ENCODE measurements around the gene DIP2A.
A peak's percentile ranks its signal among the peaks of the same experiment; 100 is the strongest.
"Not testable (repeated sequence)": the region's sequence is repeated elsewhere in the genome, so short reads cannot be mapped to it uniquely, and the experiment has no call there.

DIP2A gene

GRCh38 chr21:46423546-46424038, 35.1 kb upstream of the DIP2A start:
- DNase-seq: no peak
- intact Hi-C loops (cut with DNase I): no loop called here

GRCh38 chr21:46424039-46424591, 34.6 kb upstream of the DIP2A start:
- peak in 1 of 42 donors; percentile 28 for DNase-seq
- intact Hi-C loops (cut with DNase I): no loop called here

GRCh38 chr21:46424621-46425020, 34.1 kb upstream of the DIP2A start:
- no peak for DNase-seq
- intact Hi-C loops (cut with DNase I): no loop called here

- intact Hi-C loops (cut with DNase I): no loop called here
- DNase-seq: no peak
Observed at GRCh38 chr21:46425041-46425440, 33.6 kb upstream of the DIP2A start.

- intact Hi-C loops (cut with DNase I): no loop called here
- peak in 1 of 42 donors; percentile 28 for DNase-seq
Observed at GRCh38 chr21:46425571-46425970, 33.1 kb upstream of the DIP2A start.

- DNase-seq: no peak
- intact Hi-C loops (cut with DNase I): no loop called here
Observed at GRCh38 chr21:46426313-46427046, 32.2 kb upstream of the DIP2A start.

- intact Hi-C loops (cut with DNase I): no loop called here
- DNase-seq: no peak
Observed at GRCh38 chr21:46427516-46427915, 31.2 kb upstream of the DIP2A start.

GRCh38 chr21:46428286-46428685, 30.4 kb upstream of the DIP2A start:
- DNase-seq: peak in 9 of 42 donors; percentile 22 to 68 (median 41)
- intact Hi-C loops (cut with DNase I): no loop called here

- intact Hi-C loops (cut with DNase I): no loop called here
- DNase-seq: no peak
Observed at GRCh38 chr21:46428987-46429710, 29.5 kb upstream of the DIP2A start.

GRCh38 chr21:46429754-46430681, 28.7 kb upstream of the DIP2A start:
- DNase-seq: peak in 41 of 42 donors; percentile 36 to 93 (median 70)
- intact Hi-C loops (cut with DNase I): no loop called here

GRCh38 chr21:46431448-46431847, 27.2 kb upstream of the DIP2A start:
- DNase-seq: peak in 1 of 42 donors; percentile 17
- intact Hi-C loops (cut with DNase I): no loop called here

GRCh38 chr21:46431884-46432488, 26.7 kb upstream of the DIP2A start:
- intact Hi-C loops (cut with DNase I): no loop called here
- DNase-seq: peak in 41 of 42 donors; percentile 37 to 85 (median 62)

GRCh38 chr21:46433116-46433515, 25.6 kb upstream of the DIP2A start:
- DNase-seq; intact Hi-C loops (cut with DNase I): not testable (repeated sequence)

- intact Hi-C loops (cut with DNase I): no loop called here
- DNase-seq: peak in 12 of 42 donors; percentile 29 to 68 (median 52)
Observed at GRCh38 chr21:46434322-46434958, 24.3 kb upstream of the DIP2A start.

- intact Hi-C loops (cut with DNase I): no loop called here
- DNase-seq: peak in 12 of 42 donors; percentile 28 to 64 (median 46)
Observed at GRCh38 chr21:46435786-46436227, 22.9 kb upstream of the DIP2A start.

GRCh38 chr21:46436621-46437020, 22.1 kb upstream of the DIP2A start:
- no peak for DNase-seq
- intact Hi-C loops (cut with DNase I): no loop called here

- intact Hi-C loops (cut with DNase I): no loop called here
- no peak for DNase-seq
Observed at GRCh38 chr21:46437096-46437498, 21.6 kb upstream of the DIP2A start.

- peak in 6 of 42 donors; percentile 19 to 70 (median 46) for DNase-seq
- intact Hi-C loops (cut with DNase I): no loop called here
Observed at GRCh38 chr21:46437511-46437910, 21.2 kb upstream of the DIP2A start.
